Mammary microvascular endothelial cell (primary cell): Measurements from ENCODE around the gene CLEC3A. TPM values are rescaled to one million over a fixed set of nuclear protein-coding genes. Genes with fewer than 3 reads are reported as not detected.

Source experiments
- total RNA-seq: library from RNA; depleted of rRNA; stranded (reverse); fragments of >200 nt; gene quantifications from 2 replicates; pipeline ENCODE4 v1.2.3, GENCODE V29; 2015

Gene CLEC3A, protein sequence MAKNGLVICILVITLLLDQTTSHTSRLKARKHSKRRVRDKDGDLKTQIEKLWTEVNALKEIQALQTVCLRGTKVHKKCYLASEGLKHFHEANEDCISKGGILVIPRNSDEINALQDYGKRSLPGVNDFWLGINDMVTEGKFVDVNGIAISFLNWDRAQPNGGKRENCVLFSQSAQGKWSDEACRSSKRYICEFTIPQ
- total RNA-seq: not detected in 2 replicates

DNA sequence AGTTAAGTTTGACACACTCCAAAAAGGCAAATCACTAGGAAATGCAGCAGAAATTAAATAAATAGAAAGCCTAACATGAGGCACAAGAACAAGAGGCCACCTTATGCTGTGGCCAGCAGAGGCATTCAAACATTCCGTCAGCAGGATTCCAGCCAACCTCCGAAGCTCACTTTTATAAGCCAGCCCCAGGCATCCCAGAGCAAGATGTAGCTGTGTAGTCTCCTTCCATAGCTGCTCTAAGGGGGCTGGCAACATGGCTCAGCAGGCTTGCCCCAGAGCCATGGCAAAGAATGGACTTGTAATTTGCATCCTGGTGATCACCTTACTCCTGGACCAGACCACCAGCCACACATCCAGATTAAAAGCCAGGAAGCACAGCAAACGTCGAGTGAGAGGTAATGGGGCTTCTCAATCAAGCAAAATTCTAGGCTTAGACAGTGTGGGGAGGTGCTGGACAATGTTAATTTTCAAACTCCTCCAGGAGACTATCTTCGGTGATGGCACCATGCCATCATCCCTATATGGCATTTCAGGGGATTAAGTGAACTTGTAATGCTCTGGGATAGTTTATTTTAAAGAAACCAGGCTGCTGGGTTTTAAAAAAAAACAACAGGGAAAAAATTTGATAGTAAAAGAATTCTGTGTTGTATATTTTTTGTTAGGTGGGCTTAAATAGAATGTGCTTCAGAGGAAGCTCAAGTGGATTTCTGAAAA is at the start of gene CLEC3A:
Gene CLEC3A, plus strand, starts transcription at position 202 of the 714 bp plus-strand sequence. Its CDS starts 79 bp downstream, at position 281.

Other genes with a start within 250 kb of the CLEC3A start
- gene VAT1L, start 234.0 kb upstream of the CLEC3A start, total RNA-seq: 5.1 and 5.5 TPM in 2 replicates
- 5.3 and 11.9 TPM in 2 replicates for gene WWOX, start 77.1 kb downstream of the CLEC3A start, total RNA-seq